Activated T-helper 17 cell treated with anti-CD3 and anti-CD28 coated beads, Interleukin-2, amount 50 U/mL, for 72 hours (primary cell): ENCODE measurements around the gene RPS29. TPM values are rescaled to one million over a fixed set of nuclear protein-coding genes. Genes with fewer than 3 reads are reported as not detected.

Experiments
- ATAC-seq: fragments of 150-1000 bp; cut with Tn5 transposase; replicated peaks from 2 replicates; pipeline ENCODE4 v1.10.0; 2021; ENCODE audit warnings: mild to moderate bottlenecking, moderate library complexity
- H3K27ac Mint-ChIP-seq: one replicate; pipeline ENCODE4 v1.8.0; 2022; ENCODE audit warnings: mixed read lengths
- H3K27me3 Mint-ChIP-seq: one replicate; pipeline ENCODE4 v1.8.0; 2022; ENCODE audit warnings: mixed read lengths
- H3K36me3 Mint-ChIP-seq: one replicate; pipeline ENCODE4 v1.8.0; 2022; ENCODE audit warnings: low read depth, mild to moderate bottlenecking, mixed read lengths
- H3K4me1 Mint-ChIP-seq: one replicate; pipeline ENCODE4 v1.8.0; 2022; ENCODE audit warnings: mixed read lengths
- H3K4me3 Mint-ChIP-seq: one replicate; pipeline ENCODE4 v1.8.0; 2022; ENCODE audit warnings: mild to moderate bottlenecking, mixed read lengths
- H3K9me3 Mint-ChIP-seq: one replicate; pipeline ENCODE4 v1.8.0; 2022; ENCODE audit warnings: mixed read lengths
- total RNA-seq, 2 donors: library from RNA; stranded (reverse); gene quantifications; one replicate each; pipeline ENCODE4 v1.2.3, GENCODE V29; 2022

Gene RPS29
- total RNA-seq, 2 donors from 2014 or later = 2,187 to 2,396 TPM

- no peaks in the 10 kb centered on the region for H3K9me3 Mint-ChIP-seq
- H3K4me1 Mint-ChIP-seq = no peaks in the 10 kb centered on the region
- no peaks in the 10 kb centered on the region for H3K27me3 Mint-ChIP-seq
- H3K27ac Mint-ChIP-seq = no peak overlapping the region
- ATAC-seq = no peak
- H3K4me3 Mint-ChIP-seq = no peak overlapping the region
- H3K36me3 Mint-ChIP-seq = no peaks in the 10 kb centered on the region
Measured at GRCh38 chr14:49549446-49549845, 36.7 kb downstream of the RPS29 start.

GRCh38 chr14:49546766-49547165 is 39.4 kb downstream of the RPS29 start:
- ATAC-seq = no peak
- Mint-ChIP-seq H3K4me3 (no peak overlapping the region), H3K9me3 (no peaks in the 10 kb centered on the region), H3K27me3 (no peaks in the 10 kb centered on the region), H3K4me1 (no peaks in the 10 kb centered on the region), H3K27ac (no peak overlapping the region), H3K36me3 (no peaks in the 10 kb centered on the region)

GRCh38 chr14:49545716-49546115 is 40.5 kb downstream of the RPS29 start:
- Mint-ChIP-seq H3K27me3 (no peaks in the 10 kb centered on the region), H3K9me3 (no peaks in the 10 kb centered on the region), H3K36me3 (no peaks in the 10 kb centered on the region), H3K4me1 (no peaks in the 10 kb centered on the region), H3K27ac (no peak overlapping the region), H3K4me3 (no peak overlapping the region)
- ATAC-seq = no peak

GRCh38 chr14:49545071-49545470 is 41.1 kb downstream of the RPS29 start:
- ATAC-seq = no peak

GRCh38 chr14:49541049-49541448 is 45.1 kb downstream of the RPS29 start:
- Mint-ChIP-seq H3K27ac (no peak overlapping the region), H3K36me3 (no peaks in the 10 kb centered on the region), H3K27me3 (no peaks in the 10 kb centered on the region), H3K9me3 (no peaks in the 10 kb centered on the region), H3K4me1 (no peaks in the 10 kb centered on the region), H3K4me3 (no peak overlapping the region)
- ATAC-seq = no peak

More at GRCh38 chr14:49545071-49545470, 41.1 kb downstream of the RPS29 start:
- Mint-ChIP-seq H3K4me3 (no peak overlapping the region), H3K36me3 (no peaks in the 10 kb centered on the region), H3K27ac (no peak overlapping the region), H3K27me3 (no peaks in the 10 kb centered on the region), H3K9me3 (no peaks in the 10 kb centered on the region), H3K4me1 (no peaks in the 10 kb centered on the region)

- H3K36me3 Mint-ChIP-seq = no peaks in the 10 kb centered on the region
- ATAC-seq = no peak
Measured at GRCh38 chr14:49538852-49539251, 47.3 kb downstream of the RPS29 start.

More at GRCh38 chr14:49538852-49539251, 47.3 kb downstream of the RPS29 start:
- H3K4me1 Mint-ChIP-seq = no peaks in the 10 kb centered on the region
- no peak overlapping the region for H3K27ac Mint-ChIP-seq
- no peaks in the 10 kb centered on the region for H3K9me3 Mint-ChIP-seq
- H3K4me3 Mint-ChIP-seq = no peak overlapping the region
- H3K27me3 Mint-ChIP-seq = no peaks in the 10 kb centered on the region

Other genes starting within 250 kb of the RPS29 start
- 10 to 100 TPM; 29.6 to 62.2 TPM for gene LRR1, start 12.6 kb upstream of the RPS29 start, total RNA-seq
- gene RPL36AL, start 34.2 kb upstream of the RPS29 start, total RNA-seq = 100 to 1,000 TPM; 182 to 184 TPM
- gene MGAT2, start 34.4 kb upstream of the RPS29 start, total RNA-seq = 10 to 100 TPM; 44.6 to 49.3 TPM
- gene DNAAF2, start 48.9 kb upstream of the RPS29 start, total RNA-seq = 10 to 100 TPM in 1 of 2 donors, 1 to 10 TPM in 1; 9.3 to 11.6 TPM
- 10 to 100 TPM; 33.5 to 46.8 TPM for gene POLE2, start 101.8 kb upstream of the RPS29 start, total RNA-seq
- 1 to 10 TPM in 1 of 2 donors, under 1 TPM in 1; 0.97 to 1.5 TPM for gene KLHDC1, start 106.7 kb upstream of the RPS29 start, total RNA-seq
- 10 to 100 TPM; 14.4 to 22.5 TPM for gene KLHDC2, start 181.8 kb upstream of the RPS29 start, total RNA-seq